Effector memory CD8-positive, alpha-beta T cell (primary cell): ENCODE data around the gene RGS5.

ENCODE experiments used
- ATAC-seq: fragments of 150-1000 bp; cut with Tn5 transposase; replicated peaks from 2 replicates; pipeline ENCODE4 v1.10.0; 2021; ENCODE audit warnings: mild to moderate bottlenecking, moderate library complexity
- DNase-seq, 3 experiments: peaks; one replicate each; pipeline ENCODE4 v3.0.0; 2021
- H3K27ac Mint-ChIP-seq, 2 donors: one replicate each; pipeline ENCODE4 v1.8.0; 2022; ENCODE audit warnings: mild to moderate bottlenecking in 2 of 2, mixed read lengths in 2 of 2, moderate library complexity in 2 of 2
- H3K27me3 Mint-ChIP-seq, 2 donors: one replicate each; pipeline ENCODE4 v1.8.0; 2022; ENCODE audit warnings: mixed read lengths in 2 of 2
- H3K36me3 Mint-ChIP-seq: one replicate; pipeline ENCODE4 v1.8.0; 2022; ENCODE audit warnings: mild to moderate bottlenecking, moderate library complexity, mixed read lengths; ENCODE audit not compliant: insufficient read depth
- H3K4me1 Mint-ChIP-seq, 2 donors: one replicate each; pipeline ENCODE4 v1.8.0; 2022; ENCODE audit warnings: low read depth in 2 of 2, mixed read lengths in 2 of 2
- H3K4me3 Mint-ChIP-seq, 2 donors: one replicate each; pipeline ENCODE4 v1.8.0; 2022; ENCODE audit warnings: mild to moderate bottlenecking in 2 of 2, mixed read lengths in 2 of 2, moderate library complexity in 2 of 2
- H3K9me3 Mint-ChIP-seq, 2 donors: one replicate each; pipeline ENCODE4 v1.8.0; 2022; ENCODE audit warnings: mixed read lengths in 2 of 2

RGS5 gene

GRCh38 chr1:163155606-163156005 lies 47.1 kb downstream of the RGS5 start:
- no peaks in the 10 kb centered on the region for H3K9me3 Mint-ChIP-seq
- H3K4me3 Mint-ChIP-seq: no peak overlapping the region
- no peaks in the 10 kb centered on the region for H3K36me3 Mint-ChIP-seq
- ATAC-seq: no peak
- no peaks in the 10 kb centered on the region for H3K27me3 Mint-ChIP-seq
- H3K4me1 Mint-ChIP-seq: no peaks in the 10 kb centered on the region
- no peak overlapping the region for H3K27ac Mint-ChIP-seq
- DNase-seq: no peak

DNA sequence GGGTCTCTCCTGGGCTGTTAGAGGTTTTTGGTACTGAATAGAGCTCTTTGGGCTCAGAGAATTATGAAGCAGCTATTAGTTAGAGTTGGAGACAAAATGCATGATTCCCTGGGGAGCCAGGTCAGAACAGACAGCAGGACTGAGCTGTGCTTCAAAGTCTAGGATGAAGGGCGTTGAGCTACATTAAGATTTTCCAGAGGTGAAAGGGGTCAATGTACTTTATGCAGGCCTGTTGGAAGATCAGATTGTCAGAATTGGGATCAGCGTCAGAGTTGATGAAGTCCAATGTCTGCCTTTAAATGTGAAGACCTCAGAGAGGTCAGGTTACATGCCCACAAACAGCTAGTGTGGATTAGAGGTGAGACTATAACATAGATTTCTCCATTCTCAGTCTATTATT lies 53.8 kb downstream of the RGS5 start:
- ATAC-seq (no peak), DNase-seq (no peak)
- Mint-ChIP-seq H3K4me3 (no peak overlapping the region), H3K9me3 (no peaks in the 10 kb centered on the region), H3K27ac (no peak overlapping the region), H3K4me1 (no peaks in the 10 kb centered on the region), H3K36me3 (no peaks in the 10 kb centered on the region), H3K27me3 (no peaks in the 10 kb centered on the region)

DNA sequence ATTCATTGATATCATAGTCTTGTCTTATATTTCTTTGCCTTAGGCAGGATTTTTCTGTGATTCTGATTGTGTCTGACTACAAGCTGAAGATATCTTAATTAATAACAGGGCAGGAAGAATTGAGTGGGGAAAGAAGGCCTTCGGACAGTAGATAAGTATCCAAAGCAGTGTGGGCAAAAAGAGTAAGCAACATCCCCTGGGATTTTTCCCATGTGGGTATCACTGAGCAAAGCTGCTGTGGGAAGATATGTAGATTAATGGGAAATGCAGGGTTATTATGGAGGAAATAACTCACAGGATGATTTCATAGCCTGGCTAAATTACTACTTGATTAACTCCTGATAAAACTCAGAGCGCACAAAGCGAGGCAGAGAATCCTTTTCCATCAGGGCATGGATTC lies 55.7 kb downstream of the RGS5 start:
- Mint-ChIP-seq H3K9me3 (no peaks in the 10 kb centered on the region), H3K27ac (no peak overlapping the region), H3K4me3 (no peak overlapping the region), H3K27me3 (no peaks in the 10 kb centered on the region), H3K4me1 (no peaks in the 10 kb centered on the region), H3K36me3 (no peaks in the 10 kb centered on the region)
- no peak for ATAC-seq
- no peak for DNase-seq

DNA sequence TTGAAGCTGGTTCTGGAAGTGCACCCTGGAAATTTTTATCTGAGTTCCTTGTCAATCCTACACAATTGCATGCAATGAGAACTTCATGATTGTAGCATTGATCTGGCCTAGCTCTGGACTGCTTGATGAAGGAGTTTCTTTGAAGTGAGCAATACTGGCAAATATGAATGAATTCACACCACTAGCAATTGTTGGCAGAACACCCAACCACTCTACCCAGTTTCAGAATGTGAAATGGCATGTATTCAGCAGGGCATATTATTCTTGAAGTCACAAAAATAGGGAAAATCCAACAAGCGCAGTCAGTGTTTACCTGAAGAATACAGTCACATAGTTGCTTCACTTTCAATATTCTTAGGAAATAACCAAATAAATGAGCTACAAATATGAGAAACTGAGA lies 57.3 kb downstream of the RGS5 start:
- H3K27me3 Mint-ChIP-seq: no peaks in the 10 kb centered on the region
- ATAC-seq (no peak), DNase-seq (no peak)
- H3K27ac Mint-ChIP-seq: no peak overlapping the region
- no peaks in the 10 kb centered on the region for H3K36me3 Mint-ChIP-seq
- H3K4me1 Mint-ChIP-seq: no peaks in the 10 kb centered on the region
- no peak overlapping the region for H3K4me3 Mint-ChIP-seq
- H3K9me3 Mint-ChIP-seq: no peaks in the 10 kb centered on the region

GRCh38 chr1:163144418-163144817 lies 58.3 kb downstream of the RGS5 start:
- Mint-ChIP-seq H3K4me1 (no peaks in the 10 kb centered on the region), H3K4me3 (no peak overlapping the region), H3K36me3 (no peaks in the 10 kb centered on the region), H3K27ac (no peak overlapping the region), H3K9me3 (no peaks in the 10 kb centered on the region), H3K27me3 (no peaks in the 10 kb centered on the region)
- ATAC-seq (no peak), DNase-seq (no peak)

- no peaks in the 10 kb centered on the region for H3K27me3 Mint-ChIP-seq
- no peaks in the 10 kb centered on the region for H3K4me1 Mint-ChIP-seq
- ATAC-seq (no peak), DNase-seq (no peak)
- no peaks in the 10 kb centered on the region for H3K9me3 Mint-ChIP-seq
- H3K27ac Mint-ChIP-seq: no peak overlapping the region
- H3K4me3 Mint-ChIP-seq: no peak overlapping the region
- H3K36me3 Mint-ChIP-seq: no peaks in the 10 kb centered on the region
These were observed 60.6 kb downstream of the RGS5 start for GRCh38 chr1:163142152-163142551.

GRCh38 chr1:163141556-163141955 lies 61.2 kb downstream of the RGS5 start:
- H3K4me3 Mint-ChIP-seq: no peak overlapping the region
- H3K4me1 Mint-ChIP-seq: no peaks in the 10 kb centered on the region
- no peak for ATAC-seq
- H3K9me3 Mint-ChIP-seq: no peaks in the 10 kb centered on the region
- no peak for DNase-seq
- H3K36me3 Mint-ChIP-seq: no peaks in the 10 kb centered on the region
- H3K27ac Mint-ChIP-seq: no peak overlapping the region
- no peaks in the 10 kb centered on the region for H3K27me3 Mint-ChIP-seq

DNA sequence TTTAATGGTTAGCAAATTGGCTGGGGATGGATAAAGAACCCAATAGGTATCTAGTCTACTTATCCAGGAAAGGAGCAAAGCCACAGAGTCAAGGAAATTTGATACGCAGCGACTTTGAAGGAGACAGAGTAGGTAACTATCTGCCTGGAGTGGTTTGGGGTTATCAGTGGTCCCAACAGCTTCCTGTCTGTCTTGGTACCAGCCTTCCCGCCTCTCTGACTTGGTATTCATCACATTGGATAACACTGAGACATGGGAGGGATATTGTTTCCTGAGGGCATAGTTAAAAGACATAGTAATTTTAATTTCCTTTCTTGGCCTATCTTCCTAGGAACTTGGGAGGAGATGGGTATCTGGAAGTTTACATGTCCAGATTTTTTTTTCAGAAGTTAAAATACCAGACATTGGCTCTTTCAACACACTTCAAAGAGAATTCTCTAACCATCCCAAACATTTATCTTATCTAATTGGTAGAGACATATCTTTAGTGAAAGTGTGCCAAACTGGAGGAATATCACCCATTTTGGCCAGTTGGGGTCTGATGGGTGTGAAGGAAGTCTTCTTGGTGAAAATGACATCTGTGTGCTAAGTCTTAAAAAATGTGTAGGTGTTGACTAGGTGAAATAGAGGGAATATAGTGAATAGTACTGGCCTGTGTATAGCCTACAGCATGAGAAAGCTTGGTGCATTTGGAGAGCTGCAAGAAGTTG lies 65.0 kb downstream of the RGS5 start:
- Mint-ChIP-seq H3K36me3 (no peaks in the 10 kb centered on the region), H3K27ac (no peak overlapping the region), H3K27me3 (peaks cover 0 to 11% of the 10 kb centered on the region in 2 donors), H3K9me3 (peaks cover 0 to 2% of the 10 kb centered on the region in 2 donors), H3K4me3 (no peak overlapping the region), H3K4me1 (no peaks in the 10 kb centered on the region)
- no peak for ATAC-seq
- no peak for DNase-seq

- Mint-ChIP-seq H3K36me3 (no peaks in the 10 kb centered on the region), H3K27ac (no peak overlapping the region), H3K4me3 (no peak overlapping the region), H3K27me3 (peaks cover 0 to 14% of the 10 kb centered on the region in 2 donors), H3K9me3 (peaks cover 0 to 5% of the 10 kb centered on the region in 2 donors), H3K4me1 (no peaks in the 10 kb centered on the region)
- ATAC-seq (no peak), DNase-seq (no peak)
These were observed 70.7 kb downstream of the RGS5 start for GRCh38 chr1:163131981-163132380.

- DNase-seq: no peak
- H3K9me3 Mint-ChIP-seq: peaks cover 0 to 5% of the 10 kb centered on the region in 2 donors
- ATAC-seq: no peak
- H3K36me3 Mint-ChIP-seq: no peaks in the 10 kb centered on the region
- H3K27ac Mint-ChIP-seq: no peak overlapping the region
- peaks cover 0 to 8% of the 10 kb centered on the region in 2 donors for H3K27me3 Mint-ChIP-seq
- H3K4me1 Mint-ChIP-seq: no peaks in the 10 kb centered on the region
- H3K4me3 Mint-ChIP-seq: no peak overlapping the region
These were observed 72.4 kb downstream of the RGS5 start for GRCh38 chr1:163130225-163130856.

GRCh38 chr1:163128282-163128681 lies 74.4 kb downstream of the RGS5 start:
- DNase-seq (no peak), ATAC-seq (no peak)
- no peak overlapping the region for H3K27ac Mint-ChIP-seq
- no peaks in the 10 kb centered on the region for H3K36me3 Mint-ChIP-seq
- peaks cover 9 to 21% of the 10 kb centered on the region in 2 donors for H3K27me3 Mint-ChIP-seq
- H3K4me3 Mint-ChIP-seq: no peak overlapping the region
- H3K9me3 Mint-ChIP-seq: peaks cover 0 to 5% of the 10 kb centered on the region in 2 donors
- no peaks in the 10 kb centered on the region for H3K4me1 Mint-ChIP-seq

DNA sequence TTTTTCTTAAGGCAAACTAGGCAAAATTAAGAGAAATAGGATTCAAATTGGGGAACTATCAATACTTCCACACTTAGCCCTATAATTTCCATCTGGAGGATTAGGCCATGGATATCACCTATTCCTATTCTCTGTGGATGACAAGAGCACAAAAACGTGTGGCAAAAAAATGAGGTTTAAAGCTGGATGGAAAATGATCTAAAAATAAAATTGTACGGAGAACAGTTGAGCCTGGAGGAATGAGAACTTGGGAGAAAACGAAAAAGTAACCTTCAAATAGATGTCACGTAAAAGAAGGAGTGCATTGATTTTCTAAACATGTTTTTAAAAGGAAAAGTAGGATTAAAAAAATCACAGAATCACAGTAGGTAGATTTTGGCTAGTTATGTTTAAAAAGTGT lies 77.9 kb downstream of the RGS5 start:
- H3K4me1 Mint-ChIP-seq: no peaks in the 10 kb centered on the region
- no peaks in the 10 kb centered on the region for H3K36me3 Mint-ChIP-seq
- no peak for DNase-seq
- H3K4me3 Mint-ChIP-seq: no peak overlapping the region
- H3K27me3 Mint-ChIP-seq: peaks cover 9 to 14% of the 10 kb centered on the region in 2 donors
- H3K27ac Mint-ChIP-seq: no peak overlapping the region
- ATAC-seq: no peak
- no peaks in the 10 kb centered on the region for H3K9me3 Mint-ChIP-seq

DNA sequence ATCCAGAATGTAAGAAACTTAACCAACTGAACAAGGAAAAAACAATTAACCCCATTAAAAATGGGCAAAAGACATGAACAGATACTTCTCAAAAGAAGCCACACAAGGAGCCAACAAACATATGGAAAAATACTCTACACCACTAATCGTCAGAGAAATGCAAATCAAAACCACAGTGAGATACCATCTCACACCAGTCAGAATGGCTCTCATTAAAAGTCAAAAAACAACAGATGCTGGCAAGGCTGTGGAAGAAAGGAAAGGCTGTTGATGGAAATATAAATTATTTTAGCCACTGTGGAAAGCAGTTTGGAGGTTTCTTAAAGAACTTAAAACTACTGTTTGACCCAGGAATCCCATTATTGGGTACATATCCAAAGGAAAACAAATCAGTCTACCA lies 82.3 kb downstream of the RGS5 start:
- DNase-seq (no peak), ATAC-seq (no peak)
- H3K27ac Mint-ChIP-seq: no peak overlapping the region
- no peak overlapping the region for H3K4me3 Mint-ChIP-seq
- no peaks in the 10 kb centered on the region for H3K4me1 Mint-ChIP-seq
- H3K9me3 Mint-ChIP-seq: no peaks in the 10 kb centered on the region
- H3K36me3 Mint-ChIP-seq: no peaks in the 10 kb centered on the region
- H3K27me3 Mint-ChIP-seq: peaks cover 14% of the 10 kb centered on the region in 2 donors

DNA sequence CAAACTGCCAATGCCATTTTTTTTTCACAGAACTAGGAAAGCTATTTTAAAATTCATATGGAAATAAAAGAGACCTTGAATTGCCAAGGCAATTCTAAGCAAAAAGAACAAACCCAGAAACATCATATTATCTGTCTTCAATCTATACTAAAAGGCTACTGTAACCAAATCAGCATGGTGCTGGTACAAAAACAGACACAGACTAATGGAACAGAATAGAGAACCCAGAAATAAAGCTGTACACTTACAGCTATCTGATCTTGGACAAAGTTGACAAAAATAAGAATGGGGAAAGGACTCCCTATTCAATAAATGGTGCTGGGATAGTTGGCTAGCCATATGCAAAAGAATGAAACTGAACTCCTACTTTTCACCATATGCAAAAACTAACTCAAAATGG lies 83.0 kb downstream of the RGS5 start:
- Mint-ChIP-seq H3K36me3 (no peaks in the 10 kb centered on the region), H3K4me3 (no peak overlapping the region), H3K27me3 (peaks cover 7 to 10% of the 10 kb centered on the region in 2 donors), H3K4me1 (no peaks in the 10 kb centered on the region), H3K27ac (no peak overlapping the region), H3K9me3 (no peaks in the 10 kb centered on the region)
- DNase-seq: no peak
- no peak for ATAC-seq
